ENCODE measurements around the gene UXS1. TPM values are rescaled to one million over a fixed set of nuclear protein-coding genes. Genes with fewer than 3 reads are reported as not detected.

UXS1 gene
- total and polyA plus RNA-seq, 2 of the 8 experiments (the other 6 are each of a cell fraction or from before 2014, with no cell fraction given), result 44.5 to 63.4 TPM

DNA sequence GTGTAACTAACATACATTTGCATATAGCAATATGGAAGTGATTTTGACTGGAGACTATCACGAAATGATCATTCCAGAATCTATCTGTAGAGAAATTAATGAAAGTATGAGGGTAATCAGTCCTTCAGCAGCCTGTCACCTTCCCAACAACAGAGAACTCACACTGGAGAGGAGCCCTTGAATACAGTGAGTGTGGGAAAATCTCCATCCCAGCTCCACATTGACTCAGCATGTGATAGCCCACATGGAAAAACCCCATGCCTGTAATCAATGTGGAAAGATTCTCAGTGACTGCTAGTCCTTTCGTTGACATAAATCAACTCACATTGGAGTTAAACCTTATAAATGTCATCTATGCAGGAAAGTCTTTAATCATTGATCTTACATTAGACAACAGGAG, 13.1 kb upstream of the UXS1 start:
- Histone ChIP-seq H2AFZ (ENCODE audit: low read length) (no peak overlapping the region), H3K18ac (ENCODE audit: extremely low read depth, low read length) (no peak overlapping the region), H4K8ac (ENCODE audit: extremely low read depth, insufficient read depth, low read length) (no peak overlapping the region), H4K5ac (ENCODE audit: insufficient read length, low read depth, low read length) (no peak overlapping the region), H3K9ac (replicated peaks in 1 of 4; ENCODE audit: extremely low read depth in 1 of 4, low read depth in 3 of 4, low read length in 3 of 4) (no peak overlapping the region), H2AK5ac (ENCODE audit: low read depth, low read length) (no peak overlapping the region), H3K4me2 (ENCODE audit: insufficient read depth in 1 of 2, low read depth in 2 of 2, low read length in 2 of 2) (no peak overlapping the region), H3K36me3 (ENCODE audit: control insufficient read depth in 2 of 4, insufficient read depth in 4 of 4, low read length in 3 of 4) (no peaks in the 10 kb centered on the region), H2BK15ac (ENCODE audit: low read length) (no peak overlapping the region), H4K91ac (replicated peaks; ENCODE audit: insufficient read length, low read length) (no peak overlapping the region), H3K79me1 (ENCODE audit: low read depth, low read length) (no peaks in the 10 kb centered on the region), H3K23me2 (ENCODE audit: low read depth, low read length) (no peaks in the 10 kb centered on the region), H3K79me2 (ENCODE audit: control insufficient read depth in 1 of 2, insufficient read depth in 2 of 2, low read length in 2 of 2) (no peaks in the 10 kb centered on the region), H3K14ac (ENCODE audit: insufficient read length) (no peak overlapping the region), H3K27me3 (replicated peaks in 1 of 4; ENCODE audit: control insufficient read depth in 3 of 4, extremely low read depth in 1 of 4, insufficient read depth in 3 of 4, low read length in 3 of 4) (no peaks in the 10 kb centered on the region), H4K20me1 (replicated peaks in 1 of 2; ENCODE audit: control insufficient read depth in 1 of 2, insufficient read depth in 2 of 2, low read length in 2 of 2) (no peaks in the 10 kb centered on the region), H3K4me3 (ENCODE audit: extremely low read depth in 1 of 4, insufficient read depth in 2 of 4, low read depth in 3 of 4, low read length in 4 of 4) (no peak overlapping the region), H2BK12ac (ENCODE audit: low read depth, low read length) (no peak overlapping the region), H3K4me1 (replicated peaks in 1 of 4; ENCODE audit: control insufficient read depth in 3 of 4, insufficient read depth in 4 of 4, low read length in 3 of 4) (no peaks in the 10 kb centered on the region), H3K9me3 (ENCODE audit: insufficient read depth in 2 of 2, low read depth in 1 of 2, low read length in 1 of 2) (no peaks in the 10 kb centered on the region), H3K27ac (ENCODE audit: low read depth, low read length) (no peak overlapping the region), H2BK120ac (replicated peaks; ENCODE audit: low read depth, low read length) (no peak overlapping the region), H3K23ac (ENCODE audit: insufficient read length) (no peak overlapping the region), H2BK5ac (ENCODE audit: low read depth, low read length) (no peak overlapping the region), H3K56ac (replicated peaks; ENCODE audit: insufficient read length, low read depth, low read length) (no peak overlapping the region), H2BK20ac (ENCODE audit: low read length) (no peak overlapping the region), H3K4ac (replicated peaks; ENCODE audit: insufficient read length, low read depth, low read length) (no peak overlapping the region)
- ChIA-PET POLR2A (ENCODE audit: partially characterized antibody) (no interaction called here), CTCF (ENCODE audit: partially characterized antibody) (interaction anchor here (0.5 to 1.1 kb wide), 3 partner anchors 63 to 102 kb away, joined by 3 read pairs; no protein-coding TSS in a partner anchor)
- peak; percentile 47; the same call in 1 of the 2 replicates for TF ChIP-seq ZNF274 (IDR thresholded peaks at IDR 0.05; ENCODE audit: borderline replicate concordance, extremely low read depth, low read length)
- TF ChIP-seq RXRA (IDR thresholded peaks at IDR 0.05; ENCODE audit: insufficient read depth, low read depth, low read length), result no peak
- 90% methylated on average over 2 of the region's 2 CpGs; no CpG with 5 or more reads in 1 of the 2 experiments for WGBS, 2 experiments (ENCODE audit: extremely low coverage in 1 of 2, insufficient coverage in 1 of 2, insufficient read length in 1 of 2, insufficient replicate concordance in 2 of 2, low coverage in 1 of 2, low lambda C conversion rate in 2 of 2, missing lambda C conversion rate in 1 of 2)
- FAIRE-seq (no peak), DNase-seq (ENCODE audit: low read depth in 1 of 2, low spot score in 2 of 2) (no peak)

All from H1 (cell line).